Adrenal gland (tissue), 5 donors: ENCODE results near the gene CUL1.

Experiments used
- POLR2A ChIP-seq, 2 donors: fragments of 450-650 bp; IDR thresholded peaks; one replicate each; pipeline ENCODE4 v1.6.1; 2017; ENCODE audit warnings: antibody characterized with exemption in 2 of 2, mild to moderate bottlenecking in 2 of 2, moderate library complexity in 1 of 2
- TF ChIP-seq, protein P1 (sequence below), 6 experiments: fragments of 450-650 bp in 4 of 6; fragments of 200-600 bp in 2 of 6; sonication (generic) in 1 of 6; IDR thresholded peaks; 1 replicate in 5 of 6; 2 replicates in 1 of 6; pipeline versions ENCODE4 v1.5.1 to v1.8.0; 2016 to 2021; ENCODE audit warnings: antibody characterized with exemption in 6 of 6, mild to moderate bottlenecking in 2 of 6, moderate library complexity in 1 of 6
- donor health status: DM: no; HTN: no; CAD: no.

DNA sequence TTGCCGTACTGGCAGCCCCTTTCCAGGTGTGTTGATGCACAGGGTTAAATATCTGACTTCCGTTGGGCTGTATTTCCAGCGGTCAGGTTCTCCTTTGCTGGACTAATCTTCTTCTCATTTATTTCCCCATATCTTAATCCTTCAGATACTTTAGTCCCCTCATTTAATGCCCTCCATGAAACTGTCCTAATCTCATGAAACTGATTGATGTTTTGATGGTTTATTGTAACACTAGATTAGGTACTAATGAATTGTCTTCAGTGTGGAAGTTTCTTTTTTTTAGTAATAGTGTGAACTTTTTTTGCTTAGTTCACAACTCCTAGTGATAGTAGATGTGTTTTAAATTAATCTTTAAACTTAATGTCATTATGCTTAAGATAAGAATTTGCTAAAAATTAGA is 6.3 kb downstream of the CUL1 start:
- no peak for TF ChIP-seq POLR2A (IDR thresholded peaks at IDR 0.05)
- TF ChIP-seq, protein P1, sequence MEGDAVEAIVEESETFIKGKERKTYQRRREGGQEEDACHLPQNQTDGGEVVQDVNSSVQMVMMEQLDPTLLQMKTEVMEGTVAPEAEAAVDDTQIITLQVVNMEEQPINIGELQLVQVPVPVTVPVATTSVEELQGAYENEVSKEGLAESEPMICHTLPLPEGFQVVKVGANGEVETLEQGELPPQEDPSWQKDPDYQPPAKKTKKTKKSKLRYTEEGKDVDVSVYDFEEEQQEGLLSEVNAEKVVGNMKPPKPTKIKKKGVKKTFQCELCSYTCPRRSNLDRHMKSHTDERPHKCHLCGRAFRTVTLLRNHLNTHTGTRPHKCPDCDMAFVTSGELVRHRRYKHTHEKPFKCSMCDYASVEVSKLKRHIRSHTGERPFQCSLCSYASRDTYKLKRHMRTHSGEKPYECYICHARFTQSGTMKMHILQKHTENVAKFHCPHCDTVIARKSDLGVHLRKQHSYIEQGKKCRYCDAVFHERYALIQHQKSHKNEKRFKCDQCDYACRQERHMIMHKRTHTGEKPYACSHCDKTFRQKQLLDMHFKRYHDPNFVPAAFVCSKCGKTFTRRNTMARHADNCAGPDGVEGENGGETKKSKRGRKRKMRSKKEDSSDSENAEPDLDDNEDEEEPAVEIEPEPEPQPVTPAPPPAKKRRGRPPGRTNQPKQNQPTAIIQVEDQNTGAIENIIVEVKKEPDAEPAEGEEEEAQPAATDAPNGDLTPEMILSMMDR (IDR thresholded peaks at IDR 0.05): no peak
